GM23338 (cell line): ENCODE results near the gene CBFA2T2.

Experiments used
- CREB1 ChIP-seq: fragments of 250-450 bp; sonication (Bioruptor Pico); IDR thresholded peaks from 2 replicates; pipeline ENCODE4 v1.5.0; 2020; ENCODE audit warnings: low read depth, mild to moderate bottlenecking, moderate library complexity
- CTCF ChIP-seq, 2 experiments: fragments of 200-600 bp in 1 of 2; sonication (generic) in 1 of 2; conservative IDR thresholded peaks; 2 replicates each; pipeline versions ENCODE4 v1.5.1 to v1.6.1; 2016 to 2017; ENCODE audit warnings: antibody characterized with exemption in 2 of 2, low read depth in 2 of 2, mild to moderate bottlenecking in 2 of 2, moderate library complexity in 1 of 2
- ETS1 ChIP-seq: IDR thresholded peaks from 2 replicates; pipeline ENCODE4 v1.6.1; 2016; ENCODE audit warnings: antibody characterized with exemption
- EZH2 ChIP-seq: fragments of 200-600 bp; sonication (generic); IDR thresholded peaks from one replicate; pipeline ENCODE4 v1.8.0; 2017; ENCODE audit warnings: antibody characterized with exemption, mild to moderate bottlenecking, low read depth; ENCODE audit not compliant: unreplicated experiment
- EZH2phosphoT487 ChIP-seq: fragments of 200-600 bp; sonication (generic); IDR thresholded peaks from one replicate; pipeline ENCODE4 v1.8.1; 2018; ENCODE audit warnings: antibody characterized with exemption; ENCODE audit not compliant: unreplicated experiment
- JUNB ChIP-seq: IDR thresholded peaks from one replicate; pipeline ENCODE4 v1.6.1; 2016; ENCODE audit warnings: antibody characterized with exemption; ENCODE audit not compliant: unreplicated experiment
- NANOG ChIP-seq: IDR thresholded peaks from 2 replicates; pipeline ENCODE4 v1.6.1; 2016; ENCODE audit warnings: antibody characterized with exemption, borderline replicate concordance
- POLR2AphosphoS5 ChIP-seq: IDR thresholded peaks from 2 replicates; pipeline ENCODE4 v1.6.1; 2016; ENCODE audit warnings: antibody characterized with exemption, low read depth
- STAT1 ChIP-seq: IDR thresholded peaks from one replicate; pipeline ENCODE4 v1.6.1; 2016; ENCODE audit warnings: antibody characterized with exemption; ENCODE audit not compliant: unreplicated experiment
- ZNF331 ChIP-seq: fragments of 250-450 bp; sonication (Bioruptor Pico); IDR thresholded peaks from 2 replicates; pipeline ENCODE4 v1.5.0; 2020; ENCODE audit warnings: low read depth, mild to moderate bottlenecking, moderate library complexity

DNA sequence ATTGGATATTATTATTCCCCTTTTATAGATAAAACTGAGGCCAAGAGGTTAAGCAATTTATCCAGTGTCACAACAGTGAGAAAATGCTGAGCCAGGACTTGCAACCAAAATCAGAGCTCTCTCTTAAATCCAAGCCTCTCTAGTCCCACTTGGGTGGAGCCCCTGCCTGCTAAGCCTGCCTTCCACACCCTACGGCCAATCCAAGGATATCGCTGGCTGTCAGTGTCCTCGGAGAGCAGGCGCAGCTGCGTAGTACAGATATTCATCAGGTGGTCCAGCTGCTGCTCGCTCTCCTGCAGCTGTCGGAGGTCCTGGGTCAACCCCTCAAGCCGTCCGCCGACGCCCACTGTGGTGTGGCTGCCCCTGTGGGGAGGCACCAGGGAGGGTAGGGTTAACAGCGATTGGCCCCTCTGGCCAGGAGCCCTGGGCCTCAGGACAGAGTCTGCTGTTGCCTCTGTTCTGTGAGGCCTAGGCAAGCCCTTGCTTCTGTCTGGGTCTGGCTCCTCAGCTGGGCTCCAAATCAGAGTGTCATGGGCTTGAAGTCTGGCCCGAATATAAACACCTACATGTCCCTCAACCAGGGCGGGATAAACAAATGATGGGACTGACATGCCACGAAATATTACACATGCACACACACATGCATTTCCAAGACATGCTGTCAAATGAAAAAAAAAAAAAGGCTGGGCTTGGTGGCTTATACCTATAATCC lies 188.3 kb downstream of the CBFA2T2 start:
- no peak for TF ChIP-seq EZH2
- no peak for TF ChIP-seq CTCF (conservative IDR thresholded peaks at IDR 0.05; ENCODE audit: low read depth in 2 of 2)
- no peak for TF ChIP-seq NANOG
- no peak for TF ChIP-seq POLR2AphosphoS5
- no peak for TF ChIP-seq ZNF331 (CRISPR knock-in tag)
- TF ChIP-seq CREB1, result no peak
- no peak for TF ChIP-seq STAT1
- no peak for TF ChIP-seq EZH2phosphoT487
- TF ChIP-seq JUNB, result no peak
- TF ChIP-seq ETS1, result no peak
